Coronary artery (tissue), 2 donors: ENCODE results near the gene ACTR1A.

ENCODE experiments used
- DNase-seq: peaks from one replicate; pipeline ENCODE4 v3.0.0-alpha.2; 2017; ENCODE audit warnings: low spot score
- H3K27ac ChIP-seq, 2 donors: fragments of 200-600 bp; sonication (generic); one replicate each; pipeline ENCODE4 v1.5.1; 2016 to 2019
- H3K4me3 ChIP-seq: fragments of 200-600 bp; sonication (generic); 2 replicates; pipeline ENCODE4 v1.5.1; 2016; ENCODE audit warnings: mild to moderate bottlenecking, moderate library complexity
- TF ChIP-seq, protein P1 (sequence below): fragments of 200-600 bp; sonication (generic); IDR thresholded peaks from one replicate; pipeline ENCODE4 v1.5.1; 2019; ENCODE audit warnings: antibody characterized with exemption

Gene ACTR1A

GRCh38 chr10:102452672-102453340 lies 49.7 kb downstream of the ACTR1A start:
- DNase-seq: no peak
- peak overlapping the region; percentile 1 to 70 for H3K27ac ChIP-seq
- TF ChIP-seq, protein P1, sequence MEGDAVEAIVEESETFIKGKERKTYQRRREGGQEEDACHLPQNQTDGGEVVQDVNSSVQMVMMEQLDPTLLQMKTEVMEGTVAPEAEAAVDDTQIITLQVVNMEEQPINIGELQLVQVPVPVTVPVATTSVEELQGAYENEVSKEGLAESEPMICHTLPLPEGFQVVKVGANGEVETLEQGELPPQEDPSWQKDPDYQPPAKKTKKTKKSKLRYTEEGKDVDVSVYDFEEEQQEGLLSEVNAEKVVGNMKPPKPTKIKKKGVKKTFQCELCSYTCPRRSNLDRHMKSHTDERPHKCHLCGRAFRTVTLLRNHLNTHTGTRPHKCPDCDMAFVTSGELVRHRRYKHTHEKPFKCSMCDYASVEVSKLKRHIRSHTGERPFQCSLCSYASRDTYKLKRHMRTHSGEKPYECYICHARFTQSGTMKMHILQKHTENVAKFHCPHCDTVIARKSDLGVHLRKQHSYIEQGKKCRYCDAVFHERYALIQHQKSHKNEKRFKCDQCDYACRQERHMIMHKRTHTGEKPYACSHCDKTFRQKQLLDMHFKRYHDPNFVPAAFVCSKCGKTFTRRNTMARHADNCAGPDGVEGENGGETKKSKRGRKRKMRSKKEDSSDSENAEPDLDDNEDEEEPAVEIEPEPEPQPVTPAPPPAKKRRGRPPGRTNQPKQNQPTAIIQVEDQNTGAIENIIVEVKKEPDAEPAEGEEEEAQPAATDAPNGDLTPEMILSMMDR: no peak
- no peak overlapping the region for H3K4me3 ChIP-seq

- DNase-seq: no peak
- TF ChIP-seq, protein P1: no peak
- peak within 1 kb of the TSS; percentile 79 to 86 for H3K27ac ChIP-seq
- H3K4me3 ChIP-seq: peak within 1 kb of the TSS; percentile 87
Measured at GRCh38 chr10:102451105-102451969, 51.2 kb downstream of the ACTR1A start, which contains the start of gene C10orf95. Gene C10orf95, minus strand, starts transcription at chr10:102451543. Its CDS starts 450 bp downstream, at chr10:102451093.

DNA sequence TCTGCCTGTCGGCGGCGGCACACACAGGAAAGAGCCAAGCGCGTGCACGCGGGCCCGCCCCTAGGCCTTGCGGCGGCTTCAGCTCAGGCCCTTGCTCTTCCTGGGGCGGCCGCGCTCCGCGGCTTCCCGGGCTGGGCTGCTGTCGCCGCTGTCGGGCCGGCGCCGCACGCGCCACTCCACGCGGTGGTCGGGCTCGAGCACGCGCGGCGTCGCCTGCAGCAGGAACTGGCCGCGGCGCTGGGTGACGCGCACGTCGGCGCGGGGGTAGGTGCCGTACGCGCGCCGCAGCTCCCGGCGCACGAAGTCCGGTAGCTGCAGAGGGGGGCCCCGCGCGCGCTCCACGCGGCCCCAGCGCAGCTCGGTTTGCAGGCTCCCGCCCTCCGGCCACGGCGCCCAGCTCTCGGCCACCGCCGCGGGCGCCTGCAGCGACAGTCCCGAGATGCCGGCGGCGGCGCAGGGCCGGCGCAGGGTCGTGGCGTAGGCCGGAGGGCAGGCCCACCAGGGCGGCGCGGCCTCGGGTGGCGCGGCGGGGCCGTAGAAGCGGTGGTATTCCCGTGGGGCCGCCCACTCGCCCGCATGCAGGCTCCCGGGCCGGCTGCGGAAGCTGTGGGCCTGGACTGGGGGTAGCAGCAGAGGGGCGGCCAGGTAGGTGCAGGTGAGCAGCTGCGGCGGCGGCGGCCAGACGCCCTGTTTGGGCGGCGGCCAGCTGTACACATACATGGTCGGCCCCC lies 52.0 kb downstream of the ACTR1A start:
- TF ChIP-seq, protein P1: no peak
- no peak for DNase-seq
- Histone ChIP-seq H3K4me3 (peak overlapping the region; percentile 87), H3K27ac (peak overlapping the region; percentile 79 to 86)

- TF ChIP-seq, protein P1: no peak
- H3K27ac ChIP-seq: peak overlapping the region; percentile 4 to 86
- peak overlapping the region; percentile 87 for H3K4me3 ChIP-seq
- DNase-seq: no peak
Measured at GRCh38 chr10:102450124-102450373, 52.5 kb downstream of the ACTR1A start.

DNA sequence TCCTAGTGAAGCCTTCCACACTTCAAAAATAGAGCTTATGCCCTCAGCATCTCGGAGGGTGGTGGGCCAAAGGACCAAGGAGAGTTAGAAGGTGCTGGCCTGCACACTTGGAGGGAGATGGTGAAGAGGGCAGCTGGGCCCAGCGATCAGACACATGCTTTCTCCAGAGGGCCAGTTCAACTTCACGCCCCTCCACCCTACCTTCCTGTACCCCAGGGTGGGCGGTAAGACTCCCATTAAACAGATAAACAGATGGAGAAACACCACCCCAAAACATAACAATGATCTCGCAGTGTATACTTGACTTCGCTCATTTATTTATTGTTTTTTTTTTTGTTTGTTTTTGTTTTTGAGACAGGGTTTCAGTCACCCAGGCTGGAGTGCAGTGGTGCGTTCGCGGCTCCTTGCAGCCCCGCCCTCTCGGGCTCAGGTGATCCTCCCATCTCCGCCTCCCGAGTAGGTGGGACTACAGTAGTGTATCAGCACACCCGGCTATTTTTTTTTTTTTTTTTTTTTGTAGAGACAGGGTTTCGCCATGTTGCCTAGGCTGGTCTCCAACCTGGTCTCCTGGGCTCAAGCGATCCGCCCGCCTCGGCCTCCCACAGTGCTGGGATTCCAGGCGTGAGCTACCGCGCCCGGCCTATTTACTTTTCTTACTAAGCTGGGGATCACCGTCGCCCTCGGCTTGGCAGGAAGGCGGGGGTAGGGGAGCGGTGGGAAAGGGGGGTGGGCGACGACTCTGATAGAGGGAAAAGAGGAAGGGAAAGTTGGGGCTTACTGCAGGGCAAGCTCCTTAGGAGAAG lies 53.0 kb downstream of the ACTR1A start:
- peak overlapping the region; percentile 87 for H3K4me3 ChIP-seq
- DNase-seq: no peak
- peak overlapping the region; percentile 4 to 86 for H3K27ac ChIP-seq
- TF ChIP-seq, protein P1: no peak

DNA sequence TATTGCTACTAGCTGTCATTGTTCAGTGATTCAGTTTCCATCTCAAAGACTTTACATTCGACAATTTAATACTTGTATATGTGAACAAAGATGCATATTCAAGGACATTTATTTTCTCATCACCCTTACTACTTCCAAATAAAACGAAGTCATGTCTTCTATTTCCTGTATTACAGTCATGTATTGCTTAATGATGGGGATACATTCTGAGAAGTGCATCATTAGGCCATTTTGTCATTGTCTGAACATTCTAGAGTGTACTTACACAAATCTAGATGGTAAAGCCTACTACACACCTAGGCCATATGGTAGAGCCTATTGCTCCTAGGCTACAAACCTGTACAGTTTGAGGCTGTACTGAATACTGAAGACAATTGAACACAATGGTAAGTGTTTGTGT lies 57.7 kb downstream of the ACTR1A start:
- no peak for DNase-seq
- no peak overlapping the region for H3K27ac ChIP-seq
- TF ChIP-seq, protein P1: no peak

More for the DNA sequence above, 57.7 kb downstream of the ACTR1A start:
- H3K4me3 ChIP-seq: no peak overlapping the region
